IMR-90 (cell line): ENCODE results near the gene HYAL4. TPM values are rescaled to one million over a fixed set of nuclear protein-coding genes. Genes with fewer than 3 reads are reported as not detected.

Source experiments
- ATAC-seq: fragments of 200-7000 bp; cut with Tn5 transposase; 2 replicates; pipeline ENCODE4 v1.9.1; 2020; ENCODE audit warnings: low read depth, mild to moderate bottlenecking, moderate library complexity
- BruUV-seq: library from RNA; stranded (reverse); fragments of 400-500 nt; replicated peaks from 2 replicates; lab custom pipeline; 2021; lab: Mats Ljungman, UMichigan
- CTCF ChIA-PET: fragments of 300-600 bp; formaldehyde crosslinking; extraction: SDS; loops from one replicate; lab custom pipeline; 2021; ENCODE audit warnings: antibody characterized with exemption; lab: Yijun Ruan, JAX
- POLR2A ChIA-PET: fragments of 300-600 bp; sonication (Branson Sonifier 250); formaldehyde crosslinking; loops from one replicate; lab custom pipeline; 2022; ENCODE audit warnings: antibody characterized with exemption; ENCODE audit not compliant: unreplicated experiment; lab: Charles Lee
- DNase-seq: peaks from one replicate; pipeline ENCODE4 v3.0.0; 2013
- H2AFZ ChIP-seq: replicated peaks from 2 replicates; pipeline ENCODE3; 2013; ENCODE audit warnings: low read length, mild to moderate bottlenecking; ENCODE audit not compliant: poor library complexity
- H2AK5ac ChIP-seq: 2 replicates; pipeline ENCODE4 v1.6.1; 2013; ENCODE audit warnings: low read depth, low read length, inconsistent platforms
- H2AK9ac ChIP-seq: replicated peaks from 2 replicates; pipeline ENCODE3; 2013; ENCODE audit warnings: mild to moderate bottlenecking, low read depth, low read length, moderate library complexity; ENCODE audit not compliant: poor library complexity
- H2BK120ac ChIP-seq: 2 replicates; pipeline ENCODE4 v1.6.1; 2013; ENCODE audit warnings: low read depth, low read length, inconsistent platforms
- H2BK15ac ChIP-seq: 3 replicates; pipeline ENCODE4 v1.6.1; 2013; ENCODE audit warnings: low read depth, low read length, inconsistent platforms
- H2BK20ac ChIP-seq: 2 replicates; pipeline ENCODE4 v1.6.1; 2013; ENCODE audit warnings: low read depth, mild to moderate bottlenecking, inconsistent platforms, low read length, moderate library complexity
- H2BK5ac ChIP-seq: 2 replicates; pipeline ENCODE4 v1.6.1; 2013; ENCODE audit warnings: mild to moderate bottlenecking, low read depth, low read length, inconsistent platforms; ENCODE audit not compliant: poor library complexity, severe bottlenecking
- H3K14ac ChIP-seq: replicated peaks from 2 replicates; pipeline ENCODE4 v1.6.1; 2013; ENCODE audit warnings: low read depth, low read length, inconsistent platforms
- H3K18ac ChIP-seq: 2 replicates; pipeline ENCODE4 v1.6.1; 2013; ENCODE audit warnings: low read depth, low read length, control low read depth
- H3K23ac ChIP-seq: 2 replicates; pipeline ENCODE4 v1.6.1; 2013; ENCODE audit warnings: low read depth, low read length, inconsistent platforms
- H3K27ac ChIP-seq: 2 replicates; pipeline ENCODE4 v1.5.1; 2013; ENCODE audit warnings: mild to moderate bottlenecking, control low read depth, low read length; ENCODE audit not compliant: insufficient read depth
- H3K27me3 ChIP-seq: 2 replicates; pipeline ENCODE4 v1.6.1; 2013; ENCODE audit warnings: low read length; ENCODE audit not compliant: control insufficient read depth, insufficient read depth
- H3K36me3 ChIP-seq: 2 replicates; pipeline ENCODE4 v1.6.1; 2013; ENCODE audit warnings: low read length, mixed read lengths; ENCODE audit not compliant: control insufficient read depth, insufficient read depth
- H3K4ac ChIP-seq: 2 replicates; pipeline ENCODE4 v1.6.1; 2013; ENCODE audit warnings: low read depth, low read length, inconsistent platforms
- H3K4me1 ChIP-seq: 2 replicates; pipeline ENCODE4 v1.6.1; 2013; ENCODE audit warnings: low read length, mixed read lengths; ENCODE audit not compliant: control insufficient read depth, insufficient read depth
- H3K4me2 ChIP-seq: 2 replicates; pipeline ENCODE4 v1.6.1; 2013; ENCODE audit warnings: low read depth, mild to moderate bottlenecking, control low read depth, low read length, moderate library complexity
- H3K4me3 ChIP-seq: 2 replicates; pipeline ENCODE4 v1.5.1; 2013; ENCODE audit warnings: low read depth, mild to moderate bottlenecking, control low read depth, low read length, moderate library complexity; ENCODE audit not compliant: insufficient read depth
- H3K56ac ChIP-seq: 2 replicates; pipeline ENCODE4 v1.6.1; 2013; ENCODE audit warnings: low read length, inconsistent platforms; ENCODE audit not compliant: insufficient read depth; ENCODE audit errors: extremely low read depth
- H3K79me1 ChIP-seq, 2 experiments: 2 replicates each; pipeline ENCODE4 v1.6.1; 2013; ENCODE audit warnings: low read length in 2 of 2, inconsistent platforms in 1 of 2, low read depth in 1 of 2
- H3K9ac ChIP-seq: 2 replicates; pipeline ENCODE4 v1.6.1; 2013; ENCODE audit warnings: low read depth, low read length, control low read depth
- H3K9me1 ChIP-seq: 2 replicates; pipeline ENCODE4 v1.6.1; 2013; ENCODE audit warnings: low read length, inconsistent platforms; ENCODE audit not compliant: insufficient read depth
- H3K9me3 ChIP-seq: 2 replicates; pipeline ENCODE4 v1.6.1; 2013; ENCODE audit warnings: low read length; ENCODE audit not compliant: control insufficient read depth, insufficient read depth
- H4K20me1 ChIP-seq: 2 replicates; pipeline ENCODE4 v1.6.1; 2013; ENCODE audit warnings: low read length, inconsistent platforms; ENCODE audit not compliant: insufficient read depth
- H4K5ac ChIP-seq: 2 replicates; pipeline ENCODE4 v1.6.1; 2013; ENCODE audit warnings: mild to moderate bottlenecking, low read depth, low read length, control low read depth
- H4K8ac ChIP-seq, 2 experiments: 2 replicates each; pipeline ENCODE4 v1.6.1; 2013; ENCODE audit warnings: low read depth in 2 of 2, low read length in 2 of 2, control low read depth in 1 of 2, inconsistent platforms in 1 of 2
- H4K91ac ChIP-seq: 2 replicates; pipeline ENCODE4 v1.6.1; 2013; ENCODE audit warnings: low read depth, low read length, inconsistent platforms; ENCODE audit not compliant: insufficient read depth
- CEBPB ChIP-seq: IDR thresholded peaks from 2 replicates; pipeline ENCODE4 v1.6.1; 2012; ENCODE audit warnings: low read depth, low read length, improper control_type of control experiment
- CHD1 ChIP-seq: IDR thresholded peaks from 2 replicates; pipeline ENCODE4 v1.6.1; 2012; ENCODE audit warnings: low read depth, low read length, improper control_type of control experiment
- WGBS, 2 experiments: methylation state at CpG; one replicate each; pipeline versions ENCODE4 v1.1.5 to v1.1.7; 2013; ENCODE audit warnings: missing lambda C conversion rate in 2 of 2; ENCODE audit not compliant: insufficient read length in 1 of 2; ENCODE audit errors: extremely low coverage in 2 of 2; 5-methylcytosine and 5-hydroxymethylcytosine counted together
- dilution Hi-C: fragments of 300-500 bp; cut with HindIII; formaldehyde crosslinking; loops from one replicate; pipeline ENCODE4 v1.14.3; 2018; ENCODE audit warnings: low sequenced_read_pairs; ENCODE audit not compliant: unreplicated experiment
- in situ Hi-C: fragments of 300-500 bp; cut with MboI; formaldehyde crosslinking; loops from 3 replicates; pipeline ENCODE4 v1.14.3; 2019; ENCODE audit warnings: low sequenced_read_pairs, inconsistent platforms, mixed read lengths
- intact Hi-C: fragments of 100-400 bp; cut with micrococcal nuclease; formaldehyde crosslinking; loops from 2 replicates; pipeline ENCODE4 v1.10.0; 2022
- polyA plus RNA-seq, 3 experiments: library from polyadenylated mRNA; depleted of rRNA; stranded (reverse); fragments of >200 nt; gene quantifications; 2 replicates each; pipeline ENCODE4 v1.2.3, GENCODE V29; 2012; ENCODE audit warnings: low replicate concordance in 1 of 3
- total RNA-seq: library from RNA; depleted of rRNA; stranded (reverse); fragments of >200 nt; gene quantifications from 2 replicates; pipeline ENCODE4 v1.2.3, GENCODE V29; 2012
- TF ChIP-seq, protein P1 (sequence below): fragments of 150-350 bp; IDR thresholded peaks from 2 replicates; pipeline ENCODE4 v1.6.1; 2016; ENCODE audit warnings: low read depth, mild to moderate bottlenecking, low read length, moderate library complexity, borderline replicate concordance

The HYAL4 gene
- total and polyA plus RNA-seq, 2 of the 4 experiments (the other 2 are of a cell fraction): not detected

GRCh38 chr7:123867225-123867624 lies 22.3 kb downstream of the HYAL4 start:
- Histone ChIP-seq H3K23ac (no peak overlapping the region), H2BK120ac (no peak overlapping the region), H2AFZ (no peak overlapping the region), H4K5ac (no peak overlapping the region), H3K36me3 (no peaks in the 10 kb centered on the region), H3K4me1 (no peaks in the 10 kb centered on the region), H2BK15ac (no peak overlapping the region), H2AK9ac (no peak overlapping the region), H3K4me2 (no peak overlapping the region), H3K4me3 (no peak overlapping the region), H3K9ac (no peak overlapping the region), H3K79me1 (no peaks in the 10 kb centered on the region), H3K27me3 (peaks cover 3% of the 10 kb centered on the region), H2BK5ac (no peak overlapping the region), H3K18ac (no peak overlapping the region), H3K9me1 (no peaks in the 10 kb centered on the region), H4K8ac (no peak overlapping the region), H2BK20ac (no peak overlapping the region), H4K91ac (no peak overlapping the region), H3K4ac (no peak overlapping the region), H2AK5ac (no peak overlapping the region), H3K56ac (no peak overlapping the region), H3K9me3 (no peaks in the 10 kb centered on the region), H4K20me1 (no peaks in the 10 kb centered on the region), H3K14ac (no peak overlapping the region), H3K27ac (no peak overlapping the region)
- TF ChIP-seq CHD1 (no peak), CEBPB (0 out of 2 replicates have a peak, but pooled peaks have one; percentile 15)
- TF ChIP-seq, protein P1, sequence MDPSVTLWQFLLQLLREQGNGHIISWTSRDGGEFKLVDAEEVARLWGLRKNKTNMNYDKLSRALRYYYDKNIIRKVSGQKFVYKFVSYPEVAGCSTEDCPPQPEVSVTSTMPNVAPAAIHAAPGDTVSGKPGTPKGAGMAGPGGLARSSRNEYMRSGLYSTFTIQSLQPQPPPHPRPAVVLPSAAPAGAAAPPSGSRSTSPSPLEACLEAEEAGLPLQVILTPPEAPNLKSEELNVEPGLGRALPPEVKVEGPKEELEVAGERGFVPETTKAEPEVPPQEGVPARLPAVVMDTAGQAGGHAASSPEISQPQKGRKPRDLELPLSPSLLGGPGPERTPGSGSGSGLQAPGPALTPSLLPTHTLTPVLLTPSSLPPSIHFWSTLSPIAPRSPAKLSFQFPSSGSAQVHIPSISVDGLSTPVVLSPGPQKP: no peak
- dilution Hi-C loops: no loop called here
- in situ Hi-C loops: loop anchor here (5.0 to 25.0 kb wide), 2 partner anchors 185 to 230 kb away; no protein-coding TSS in a partner anchor
- POLR2A ChIA-PET: no interaction called here
- intact Hi-C loops: no loop called here
- peak; percentile 3 for DNase-seq
- no TSS peak for BruUV-seq
- CTCF ChIA-PET: no interaction called here
- ATAC-seq: no peak
- no CpG with 5 or more reads among the region's 1 CpG for WGBS, 2 experiments
